Astrocyte (in vitro differentiated cells and primary cell): ENCODE results near the gene TSLP.

Experiments used
- EZH2 ChIP-seq: IDR thresholded peaks from 2 replicates; pipeline ENCODE4 v1.6.1; 2012; ENCODE audit warnings: mild to moderate bottlenecking, low read length, inconsistent platforms; ENCODE audit not compliant: insufficient read depth
- TF ChIP-seq, protein P1 (sequence below): IDR thresholded peaks from 2 replicates; pipeline ENCODE4 v1.5.1; 2011; ENCODE audit warnings: low read depth, mild to moderate bottlenecking, inconsistent platforms, low read length, moderate library complexity; ENCODE audit not compliant: insufficient read depth

GRCh38 chr5:111099058-111099778 lies 27.7 kb downstream of the TSLP start:
- no peak for TF ChIP-seq EZH2
- TF ChIP-seq, protein P1, sequence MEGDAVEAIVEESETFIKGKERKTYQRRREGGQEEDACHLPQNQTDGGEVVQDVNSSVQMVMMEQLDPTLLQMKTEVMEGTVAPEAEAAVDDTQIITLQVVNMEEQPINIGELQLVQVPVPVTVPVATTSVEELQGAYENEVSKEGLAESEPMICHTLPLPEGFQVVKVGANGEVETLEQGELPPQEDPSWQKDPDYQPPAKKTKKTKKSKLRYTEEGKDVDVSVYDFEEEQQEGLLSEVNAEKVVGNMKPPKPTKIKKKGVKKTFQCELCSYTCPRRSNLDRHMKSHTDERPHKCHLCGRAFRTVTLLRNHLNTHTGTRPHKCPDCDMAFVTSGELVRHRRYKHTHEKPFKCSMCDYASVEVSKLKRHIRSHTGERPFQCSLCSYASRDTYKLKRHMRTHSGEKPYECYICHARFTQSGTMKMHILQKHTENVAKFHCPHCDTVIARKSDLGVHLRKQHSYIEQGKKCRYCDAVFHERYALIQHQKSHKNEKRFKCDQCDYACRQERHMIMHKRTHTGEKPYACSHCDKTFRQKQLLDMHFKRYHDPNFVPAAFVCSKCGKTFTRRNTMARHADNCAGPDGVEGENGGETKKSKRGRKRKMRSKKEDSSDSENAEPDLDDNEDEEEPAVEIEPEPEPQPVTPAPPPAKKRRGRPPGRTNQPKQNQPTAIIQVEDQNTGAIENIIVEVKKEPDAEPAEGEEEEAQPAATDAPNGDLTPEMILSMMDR: no peak
